Upper lobe of right lung (tissue), 1 donor: ENCODE results near the gene PRC1. TPM values are rescaled to one million over a fixed set of nuclear protein-coding genes. Genes with fewer than 3 reads are reported as not detected.

Source experiments
- ATAC-seq: fragments of 200-7000 bp; cut with Tn5 transposase; one replicate; pipeline ENCODE4 v1.9.1; 2020; ENCODE audit warnings: mild to moderate bottlenecking, moderate library complexity
- DNase-seq: peaks from one replicate; pipeline ENCODE4 v3.0.0-alpha.2; 2020
- H3K27ac ChIP-seq: fragments of 200-600 bp; one replicate; pipeline ENCODE4 v1.8.0; 2022
- H3K27me3 ChIP-seq: fragments of 200-600 bp; one replicate; pipeline ENCODE4 v1.8.0; 2022; ENCODE audit warnings: mild to moderate bottlenecking
- H3K36me3 ChIP-seq: fragments of 200-600 bp; one replicate; pipeline ENCODE4 v1.8.0; 2022
- H3K4me1 ChIP-seq: fragments of 200-600 bp; one replicate; pipeline ENCODE4 v1.8.0; 2022
- H3K4me3 ChIP-seq: fragments of 200-600 bp; one replicate; pipeline ENCODE4 v1.8.0; 2022; ENCODE audit warnings: mild to moderate bottlenecking
- H3K9me3 ChIP-seq: fragments of 200-600 bp; one replicate; pipeline ENCODE4 v1.8.0; 2022
- intact Hi-C: fragments of 100-400 bp; cut with DNase I; formaldehyde crosslinking; loops from one replicate; pipeline ENCODE4 v1.11.0; 2022
- total RNA-seq: library from RNA; stranded (reverse); fragmentation: NEBNext Ultra II Directional; extraction: Animal tissue kit (Norgen Biotek cat#: 25700); gene quantifications from one replicate; pipeline ENCODE4 v1.2.1, GENCODE V29; 2021
- TF ChIP-seq, protein P1 (sequence below): fragments of 200-600 bp; IDR thresholded peaks from one replicate; pipeline ENCODE4 v1.8.0; 2022; ENCODE audit warnings: antibody characterized with exemption
- donor health status: DM: no; HTN: yes; CAD: no; lungs with severe emphysema.

Gene PRC1
- total RNA-seq, 1 donor from 2014 or later, result 4.6 TPM

DNA sequence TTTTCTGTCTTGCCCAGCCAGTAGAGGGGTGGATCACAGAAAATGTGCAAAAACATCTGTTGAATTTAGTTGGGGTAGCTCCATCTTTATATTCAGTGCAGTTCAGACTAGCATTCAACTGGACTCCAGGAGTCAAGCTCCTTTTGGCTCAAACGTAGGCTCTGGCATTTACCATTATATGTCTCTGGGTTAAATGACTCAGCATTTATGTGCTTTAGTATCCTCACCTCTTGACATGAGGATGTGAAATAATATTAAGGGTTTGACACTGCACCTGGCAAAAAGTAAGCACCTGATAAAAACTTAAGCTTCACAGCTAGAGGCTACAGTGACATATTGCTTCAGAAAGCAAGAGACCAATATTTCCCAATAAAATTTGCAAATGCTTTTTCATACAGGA, 14.8 kb downstream of the PRC1 start:
- Histone ChIP-seq H3K36me3 (no peaks in the 10 kb centered on the region), H3K27ac (no peak overlapping the region), H3K9me3 (no peaks in the 10 kb centered on the region), H3K4me3 (no peak overlapping the region), H3K27me3 (no peaks in the 10 kb centered on the region), H3K4me1 (no peaks in the 10 kb centered on the region)
- ATAC-seq, result no peak
- TF ChIP-seq, protein P1, sequence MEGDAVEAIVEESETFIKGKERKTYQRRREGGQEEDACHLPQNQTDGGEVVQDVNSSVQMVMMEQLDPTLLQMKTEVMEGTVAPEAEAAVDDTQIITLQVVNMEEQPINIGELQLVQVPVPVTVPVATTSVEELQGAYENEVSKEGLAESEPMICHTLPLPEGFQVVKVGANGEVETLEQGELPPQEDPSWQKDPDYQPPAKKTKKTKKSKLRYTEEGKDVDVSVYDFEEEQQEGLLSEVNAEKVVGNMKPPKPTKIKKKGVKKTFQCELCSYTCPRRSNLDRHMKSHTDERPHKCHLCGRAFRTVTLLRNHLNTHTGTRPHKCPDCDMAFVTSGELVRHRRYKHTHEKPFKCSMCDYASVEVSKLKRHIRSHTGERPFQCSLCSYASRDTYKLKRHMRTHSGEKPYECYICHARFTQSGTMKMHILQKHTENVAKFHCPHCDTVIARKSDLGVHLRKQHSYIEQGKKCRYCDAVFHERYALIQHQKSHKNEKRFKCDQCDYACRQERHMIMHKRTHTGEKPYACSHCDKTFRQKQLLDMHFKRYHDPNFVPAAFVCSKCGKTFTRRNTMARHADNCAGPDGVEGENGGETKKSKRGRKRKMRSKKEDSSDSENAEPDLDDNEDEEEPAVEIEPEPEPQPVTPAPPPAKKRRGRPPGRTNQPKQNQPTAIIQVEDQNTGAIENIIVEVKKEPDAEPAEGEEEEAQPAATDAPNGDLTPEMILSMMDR, result no peak
- intact Hi-C loops, result no loop called here
- DNase-seq, result no peak

DNA sequence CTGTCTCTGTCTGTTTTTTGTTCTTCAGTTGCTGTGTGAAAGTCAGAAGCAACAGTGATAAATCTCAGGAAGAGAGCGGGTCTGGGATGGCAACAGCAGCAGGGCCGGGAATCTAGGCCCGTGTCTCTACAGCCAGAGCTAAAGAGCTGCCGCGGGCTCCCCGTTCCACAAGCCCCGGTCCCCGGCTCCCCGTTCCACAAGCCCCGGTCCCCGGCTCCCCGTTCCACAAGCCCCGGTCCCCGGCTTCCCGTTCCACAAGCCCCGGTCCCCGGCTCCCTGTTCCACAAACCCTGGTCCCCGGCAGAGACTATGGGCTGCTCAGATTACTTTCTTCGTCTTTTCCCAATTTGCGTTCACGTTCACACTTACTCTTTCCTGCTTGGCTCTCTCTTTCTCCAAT, 20.1 kb downstream of the PRC1 start:
- DNase-seq (no peak), ATAC-seq (no peak)
- H3K36me3 ChIP-seq, result no peaks in the 10 kb centered on the region
- H3K4me3 ChIP-seq, result no peak overlapping the region
- no peaks in the 10 kb centered on the region for H3K27me3 ChIP-seq
- H3K9me3 ChIP-seq, result no peaks in the 10 kb centered on the region
- TF ChIP-seq, protein P1, result no peak
- no peaks in the 10 kb centered on the region for H3K4me1 ChIP-seq
- intact Hi-C loops, result no loop called here
- no peak overlapping the region for H3K27ac ChIP-seq

DNA sequence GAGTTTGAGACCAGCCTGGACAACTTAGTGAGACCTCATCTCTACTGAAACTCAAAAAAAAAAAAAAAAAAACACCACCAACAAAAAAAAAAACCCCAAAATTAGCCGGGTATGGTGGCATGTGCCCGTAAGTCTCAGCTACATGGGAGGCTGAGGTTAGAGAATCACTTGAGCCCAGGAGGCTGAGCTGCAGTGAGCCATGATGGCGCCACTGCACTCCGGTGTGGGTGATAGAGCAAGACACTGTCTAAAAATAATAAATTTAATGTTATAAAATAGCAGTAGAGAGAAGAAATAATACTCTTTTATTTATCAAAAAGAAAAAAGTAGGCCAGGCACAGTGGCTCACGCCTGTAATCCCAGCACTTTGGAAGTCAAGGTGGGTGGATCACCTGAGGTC, 22.2 kb downstream of the PRC1 start:
- no peak for DNase-seq
- no peaks in the 10 kb centered on the region for H3K27me3 ChIP-seq
- no peaks in the 10 kb centered on the region for H3K4me1 ChIP-seq
- TF ChIP-seq, protein P1, result no peak
- no peaks in the 10 kb centered on the region for H3K9me3 ChIP-seq
- no peak overlapping the region for H3K4me3 ChIP-seq
- peaks cover under 1% of the 10 kb centered on the region for H3K36me3 ChIP-seq
- no peak for ATAC-seq
- H3K27ac ChIP-seq, result no peak overlapping the region
- intact Hi-C loops, result no loop called here

DNA sequence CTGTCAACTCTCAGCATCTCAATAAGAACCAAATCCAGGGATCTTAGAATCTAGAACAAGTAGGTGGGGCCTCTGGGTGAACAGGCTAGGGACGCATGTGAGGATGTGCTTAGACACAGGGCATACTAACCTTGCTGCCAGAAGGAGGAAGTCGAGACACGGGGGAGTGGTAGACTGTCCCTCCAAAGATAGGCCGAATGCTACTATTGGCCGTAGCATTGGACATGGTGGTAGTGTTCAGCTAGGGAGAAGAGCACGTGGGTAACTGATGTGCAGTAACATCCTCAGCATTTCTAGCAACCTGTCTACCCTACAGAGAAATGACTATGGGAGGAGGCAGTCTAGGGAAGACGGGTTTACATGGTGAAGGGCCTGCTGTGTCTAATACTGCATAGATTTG, 24.1 kb downstream of the PRC1 start:
- H3K4me3 ChIP-seq, result no peak overlapping the region
- peaks cover 7% of the 10 kb centered on the region for H3K36me3 ChIP-seq
- no peaks in the 10 kb centered on the region for H3K9me3 ChIP-seq
- no peak overlapping the region for H3K27ac ChIP-seq
- intact Hi-C loops, result no loop called here
- TF ChIP-seq, protein P1, result no peak
- DNase-seq, result no peak
- no peaks in the 10 kb centered on the region for H3K27me3 ChIP-seq
- H3K4me1 ChIP-seq, result no peaks in the 10 kb centered on the region
- ATAC-seq, result no peak

DNA sequence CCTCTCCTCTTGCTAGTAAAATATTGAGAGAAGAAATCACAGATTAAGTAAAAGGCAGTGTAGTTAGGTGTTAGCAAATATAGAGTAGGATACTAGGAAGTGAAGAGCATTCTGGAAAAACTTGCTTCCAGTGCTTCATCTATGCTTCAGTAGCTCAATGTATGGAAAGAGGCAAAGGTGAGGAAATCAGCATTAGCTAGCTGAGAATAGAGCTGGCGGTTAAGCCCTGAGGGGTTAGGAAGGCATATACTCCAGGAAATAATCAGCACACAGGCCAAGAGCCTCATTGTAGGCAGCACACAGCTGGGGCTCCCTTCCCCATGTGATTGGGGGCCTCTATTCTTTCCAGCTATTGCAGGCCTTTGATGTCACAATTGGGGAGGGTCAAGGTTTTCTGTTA, 25.9 kb downstream of the PRC1 start:
- TF ChIP-seq, protein P1, result no peak
- Histone ChIP-seq H3K36me3 (peaks cover 10% of the 10 kb centered on the region), H3K27ac (no peak overlapping the region), H3K4me3 (no peak overlapping the region), H3K9me3 (no peaks in the 10 kb centered on the region), H3K27me3 (no peaks in the 10 kb centered on the region), H3K4me1 (no peaks in the 10 kb centered on the region)
- intact Hi-C loops, result no loop called here
- DNase-seq (no peak), ATAC-seq (no peak)

DNA sequence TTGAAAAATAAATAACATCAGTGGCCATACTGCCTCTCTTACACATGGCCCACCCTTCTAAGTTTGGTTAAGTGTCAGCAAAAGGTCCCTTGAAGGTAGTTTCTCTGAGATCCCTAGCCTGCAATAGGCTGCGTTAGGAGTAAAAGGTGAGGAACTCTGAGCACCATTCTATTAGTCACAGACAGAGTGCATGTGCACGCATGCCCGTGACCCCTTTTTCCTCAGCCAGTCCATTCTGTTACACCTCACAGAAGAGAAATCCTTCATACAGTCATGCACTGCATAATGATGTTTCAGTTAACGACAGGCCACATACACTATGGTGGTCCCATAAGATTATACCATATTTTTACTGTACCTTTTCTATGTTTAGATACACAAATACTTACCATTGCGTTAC, 27.1 kb downstream of the PRC1 start:
- Histone ChIP-seq H3K27me3 (no peaks in the 10 kb centered on the region), H3K4me3 (no peak overlapping the region), H3K4me1 (no peaks in the 10 kb centered on the region), H3K9me3 (no peaks in the 10 kb centered on the region), H3K27ac (no peak overlapping the region), H3K36me3 (peaks cover 15% of the 10 kb centered on the region)
- TF ChIP-seq, protein P1, result no peak
- intact Hi-C loops, result no loop called here
- DNase-seq (no peak), ATAC-seq (no peak)
